ELR (cell line): ENCODE measurements around the gene OLA1.

Source experiments
- DNase-seq: peaks from one replicate; pipeline ENCODE4 v3.0.0-alpha.2; 2015; ENCODE audit warnings: low read depth

OLA1 gene

DNA sequence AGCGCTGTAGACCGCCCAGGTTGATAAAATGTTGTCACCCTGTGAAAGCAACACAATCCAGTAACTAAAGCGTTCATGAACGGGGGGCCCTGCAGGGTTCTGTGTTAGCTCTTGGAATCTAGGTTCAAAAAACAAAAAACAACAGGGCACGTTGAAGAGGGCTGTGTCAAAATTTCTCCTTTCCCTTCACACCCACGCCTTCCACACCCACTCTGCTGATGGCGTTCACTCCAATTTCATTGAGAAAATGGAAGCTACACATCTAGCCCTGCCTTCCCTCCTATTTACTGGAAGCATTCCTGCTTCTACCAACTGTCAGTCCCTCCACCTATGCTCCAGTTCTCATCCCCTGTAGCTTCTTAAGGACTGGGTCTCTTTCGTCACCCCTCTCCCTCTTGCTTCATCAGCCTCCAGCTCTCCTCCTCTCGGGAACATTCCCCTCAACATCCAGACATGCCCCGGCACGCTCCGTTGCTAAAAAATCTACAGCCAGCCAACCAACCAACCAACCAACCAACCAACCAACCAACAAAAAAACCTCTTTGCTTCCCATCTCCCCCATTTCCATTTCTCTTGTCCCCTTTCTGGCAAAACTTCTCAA, 184.7 kb downstream of the OLA1 start:
- DNase-seq, result no peak

DNA sequence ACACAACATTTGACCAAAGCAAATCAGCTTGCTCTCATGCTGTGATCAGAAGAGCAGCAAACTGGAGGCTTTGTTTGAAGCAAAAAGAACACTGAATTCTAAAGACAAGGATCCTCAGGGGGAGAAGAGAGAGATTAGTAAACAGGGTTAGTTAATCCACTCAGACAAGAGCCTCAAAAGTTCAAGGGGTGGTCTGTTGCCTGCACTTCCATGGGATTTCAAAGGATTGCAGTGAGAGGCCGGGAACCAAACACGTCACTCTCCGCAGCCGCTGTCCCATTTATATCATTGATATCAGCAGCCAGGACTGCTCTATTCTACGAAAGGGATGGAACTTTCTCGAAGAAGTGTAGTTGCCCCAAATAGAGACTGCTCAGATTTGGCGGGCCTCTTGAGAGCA, 185.4 kb downstream of the OLA1 start:
- DNase-seq, result no peak

GRCh38 chr2:174059884-174060244, 188.5 kb downstream of the OLA1 start:
- peak; percentile 51 for DNase-seq

DNA sequence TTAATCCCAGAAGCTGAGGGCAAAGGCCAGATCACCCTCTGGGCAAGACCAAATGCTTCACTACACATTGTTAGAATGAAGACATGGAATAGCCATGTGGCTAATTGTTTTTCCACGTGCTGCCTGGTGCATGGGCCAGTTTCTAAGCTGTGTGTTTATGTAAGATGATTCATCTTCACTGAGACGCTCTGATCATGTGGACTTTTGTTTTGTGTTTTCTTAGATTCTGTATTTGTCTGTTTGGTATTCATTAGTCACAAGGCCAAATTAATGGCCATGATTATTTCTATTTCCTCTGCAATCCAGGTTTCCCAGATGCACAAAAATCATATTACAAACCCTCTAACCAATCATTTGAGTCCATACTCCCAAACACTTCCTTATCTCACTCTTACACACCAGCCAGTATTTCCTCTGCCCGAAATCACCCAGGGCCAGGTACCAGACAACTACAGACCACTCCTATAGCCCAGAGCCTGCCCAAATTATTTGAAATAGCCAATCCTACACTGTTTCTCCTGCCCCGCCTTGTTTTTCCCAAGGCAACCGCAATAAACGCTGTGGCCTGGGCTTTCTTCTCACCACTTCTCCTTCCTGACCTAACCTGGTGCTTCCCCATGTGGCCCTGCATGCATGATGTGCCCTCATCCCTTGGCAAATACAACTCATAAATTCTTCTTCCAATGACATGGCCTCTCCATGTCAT, 189.0 kb downstream of the OLA1 start:
- DNase-seq, result peak; percentile 77

DNA sequence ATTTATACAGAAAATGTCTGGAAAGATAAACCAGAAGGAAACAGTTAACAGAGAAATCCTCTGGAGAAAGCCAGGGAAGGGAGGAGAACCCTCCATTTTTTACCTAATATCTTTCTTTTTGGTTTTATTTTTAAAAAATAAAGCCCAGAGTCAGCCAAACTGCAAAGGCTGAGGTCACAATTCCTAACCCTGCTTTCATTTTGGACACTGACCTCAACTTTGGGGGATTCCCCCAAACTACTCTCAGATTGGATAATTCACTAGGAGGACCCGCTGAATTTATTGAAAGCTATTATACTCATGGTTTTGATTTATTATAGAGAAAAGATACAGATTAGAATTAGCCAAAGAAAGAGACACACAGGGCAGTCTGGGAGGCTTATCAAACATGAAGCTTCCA, 189.9 kb downstream of the OLA1 start:
- DNase-seq, result no peak

DNA sequence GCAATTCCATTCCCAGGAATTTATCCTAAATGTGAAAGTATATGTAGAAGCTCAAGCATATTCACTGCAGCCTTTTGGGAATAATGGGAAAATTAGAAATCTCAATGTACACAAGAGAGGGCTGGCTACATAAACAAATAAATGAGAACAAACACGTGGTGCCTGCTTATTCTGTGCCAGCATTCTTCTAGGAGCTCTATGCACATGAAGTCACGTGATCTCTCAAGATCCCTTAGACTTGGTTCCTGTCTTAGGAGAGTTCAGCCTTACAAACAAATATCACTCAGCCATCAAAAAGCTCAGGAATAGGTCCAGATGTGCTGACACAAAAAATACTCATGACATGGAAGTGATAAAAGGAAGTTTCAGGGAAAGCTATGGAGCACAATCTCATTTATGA, 190.3 kb downstream of the OLA1 start:
- no peak for DNase-seq

DNA sequence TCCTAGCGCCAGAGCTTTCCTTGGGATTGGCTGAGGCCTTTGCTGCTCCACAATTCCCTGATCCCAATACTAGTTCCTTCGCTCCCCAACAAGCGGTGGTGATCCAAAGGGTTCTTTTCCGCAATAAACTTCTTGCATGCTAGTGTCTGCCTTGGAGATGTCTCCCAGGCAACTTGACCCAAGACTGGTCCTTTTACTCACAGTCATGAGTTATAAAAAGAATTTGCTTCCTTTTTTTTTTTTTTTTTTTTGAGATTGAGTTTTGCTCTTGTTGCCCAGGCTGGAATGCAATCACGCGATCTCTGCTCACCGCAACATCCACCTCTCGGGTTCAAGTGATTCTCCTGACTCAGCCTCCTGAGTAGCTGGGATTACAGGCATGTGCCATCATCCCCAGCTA, 193.4 kb downstream of the OLA1 start:
- no peak for DNase-seq

GRCh38 chr2:174053355-174054151, 194.8 kb downstream of the OLA1 start:
- no peak for DNase-seq

GRCh38 chr2:174052584-174052976, 195.8 kb downstream of the OLA1 start:
- no peak for DNase-seq

DNA sequence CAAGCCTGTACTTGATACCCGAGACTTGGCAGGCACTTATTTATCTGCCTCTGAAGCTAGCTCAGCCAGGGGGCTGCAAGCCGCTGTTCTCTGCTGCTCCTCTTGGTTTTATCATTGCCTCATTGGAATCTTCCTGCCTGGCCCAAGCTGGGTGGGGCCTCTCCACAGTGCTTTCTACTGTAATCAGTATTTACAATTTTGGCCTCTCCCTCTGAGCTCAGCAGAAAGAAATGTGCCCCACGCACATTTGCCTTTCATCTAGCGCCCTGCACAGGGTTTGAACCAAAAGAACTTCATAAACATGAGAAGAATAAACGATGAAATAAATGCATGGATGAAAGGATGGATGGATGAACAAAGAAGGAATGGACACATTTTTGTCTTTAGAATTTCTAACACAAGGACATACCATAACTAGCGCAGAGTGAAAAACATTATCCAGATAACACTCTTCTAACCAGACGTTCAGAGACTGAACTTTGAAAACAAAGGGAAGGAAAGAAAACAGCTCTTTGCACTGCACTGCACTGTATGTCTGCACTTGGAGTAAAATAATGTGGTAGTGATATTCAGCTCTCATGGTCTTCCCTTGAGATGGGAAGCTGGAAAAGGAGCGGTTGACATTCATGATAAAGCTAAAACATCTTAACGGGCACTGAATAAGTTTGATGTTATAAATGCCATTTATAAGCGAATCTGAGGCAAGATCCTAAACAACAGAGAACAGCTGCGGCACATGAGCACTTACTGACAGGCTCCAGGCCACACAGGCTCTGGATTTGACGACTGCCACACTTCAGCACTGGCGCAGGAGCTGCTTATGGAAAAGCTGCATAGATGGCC, 196.4 kb downstream of the OLA1 start:
- peak; percentile 73 for DNase-seq

GRCh38 chr2:174051068-174051467, 197.3 kb downstream of the OLA1 start:
- no peak for DNase-seq

GRCh38 chr2:174049895-174050294, 198.4 kb downstream of the OLA1 start:
- no peak for DNase-seq

- no peak for DNase-seq
These were observed 200.1 kb downstream of the OLA1 start for GRCh38 chr2:174048243-174048642.

DNA sequence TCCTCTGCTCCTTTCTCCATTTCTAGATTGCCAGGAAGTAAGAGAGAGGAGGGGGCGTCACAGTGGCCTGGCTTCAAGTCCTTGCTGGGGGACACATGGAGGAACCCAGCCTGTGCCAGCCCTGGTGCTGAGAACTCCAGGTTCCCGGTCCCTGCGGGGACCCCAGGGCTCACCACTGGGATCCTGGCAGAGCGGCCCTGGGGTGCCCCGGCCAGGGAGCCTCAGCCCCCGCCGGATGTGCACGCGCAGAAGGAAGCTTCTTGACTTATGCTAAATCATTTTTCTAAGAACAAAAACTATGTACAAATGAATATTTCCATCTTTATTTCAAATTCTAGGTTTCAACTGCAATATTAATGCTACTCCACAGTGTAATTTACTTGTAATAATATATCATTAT, 200.6 kb downstream of the OLA1 start:
- DNase-seq, result no peak

DNA sequence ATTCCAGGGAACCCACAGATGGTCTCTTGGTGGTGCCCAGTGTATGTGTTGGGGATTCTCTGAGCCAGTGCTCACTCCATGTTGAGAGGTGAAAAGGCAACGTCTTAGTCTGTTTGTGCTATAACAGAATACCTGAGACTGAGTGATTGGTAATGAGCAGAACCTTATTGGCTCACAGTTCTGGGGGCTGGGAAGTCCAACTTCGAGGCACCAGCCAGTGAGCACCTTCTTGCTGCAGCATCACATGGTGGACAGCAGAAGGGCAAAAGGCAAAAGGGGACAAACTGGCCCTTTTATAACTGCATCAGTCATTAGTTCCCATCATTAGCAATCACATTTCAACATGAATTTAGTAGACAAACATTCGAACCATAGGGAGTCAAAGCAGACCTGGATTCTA, 202.2 kb downstream of the OLA1 start:
- no peak for DNase-seq

- no peak for DNase-seq
These were observed 203.8 kb downstream of the OLA1 start for GRCh38 chr2:174044556-174044955.

DNA sequence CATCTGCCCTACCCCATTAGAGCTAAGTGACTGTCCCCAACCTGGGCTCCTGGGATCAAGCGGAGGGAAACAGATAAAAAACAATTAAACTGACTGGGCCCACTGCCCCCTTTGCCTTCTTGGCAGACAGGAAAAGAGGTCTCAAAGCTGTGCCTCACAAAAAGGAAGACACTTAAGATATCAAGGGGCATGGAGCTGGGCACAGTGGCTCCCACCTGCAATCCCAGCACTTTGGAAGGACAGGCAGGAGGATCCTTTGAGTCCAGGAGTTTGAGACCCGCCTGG, 208.0 kb downstream of the OLA1 start:
- no peak for DNase-seq

- DNase-seq, result peak; percentile 99
These were observed 208.5 kb downstream of the OLA1 start for GRCh38 chr2:174039551-174040416.

GRCh38 chr2:174038462-174038861, 209.9 kb downstream of the OLA1 start:
- DNase-seq, result no peak

DNA sequence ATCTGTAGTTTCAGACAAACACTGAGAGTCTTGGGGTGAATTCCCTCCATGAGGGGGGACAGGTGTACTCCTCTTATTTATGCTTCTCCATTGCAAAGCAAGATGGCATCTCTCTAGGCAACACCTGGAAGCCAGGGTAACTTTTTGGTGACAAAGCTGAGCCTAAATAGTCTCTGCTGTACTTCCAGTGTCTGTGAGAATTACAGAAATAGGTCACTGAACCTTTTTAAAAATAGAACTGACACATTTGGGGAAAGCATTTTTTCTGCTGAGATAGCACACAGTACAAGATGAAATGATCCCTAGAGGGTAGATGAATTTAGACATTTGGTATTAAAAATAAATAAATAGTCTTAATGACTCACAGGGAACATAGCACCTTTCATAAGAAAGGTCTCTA, 211.5 kb downstream of the OLA1 start:
- DNase-seq, result no peak

GRCh38 chr2:174035981-174036742, 212.2 kb downstream of the OLA1 start:
- DNase-seq, result peak; percentile 48
